HepG2 (cell line): ENCODE results near the gene FAM32A. TPM values are rescaled to one million over a fixed set of nuclear protein-coding genes. Genes with fewer than 3 reads are reported as not detected.

Experiments
- ATAC-seq: fragments of 200-7000 bp; cut with Tn5 transposase; 3 replicates; pipeline ENCODE4 v1.9.1; 2020; ENCODE audit warnings: mild to moderate bottlenecking, moderate library complexity
- BruUV-seq: library from RNA; stranded (reverse); fragments of 400-500 nt; replicated peaks from 2 replicates; lab custom pipeline; 2021; lab: Mats Ljungman, UMichigan
- CTCF ChIA-PET: fragments of 300-600 bp; formaldehyde crosslinking; extraction: SDS; loops from one replicate; lab custom pipeline; 2021; ENCODE audit warnings: low total read pairs, inconsistent platforms, low intra/inter-chr PET ratio; lab: Yijun Ruan, JAX
- POLR2A ChIA-PET: fragments of 350-600 bp; sonication (Branson Sonifier 250); formaldehyde crosslinking; loops from one replicate; lab custom pipeline; 2020; ENCODE audit warnings: antibody characterized with exemption, inconsistent platforms; lab: Yijun Ruan, JAX
- DNase-seq: peaks from one replicate; pipeline ENCODE4 v3.0.0-alpha.2; 2015; ENCODE audit warnings: low spot score
- FAIRE-seq: peaks from 3 replicates; lab custom pipeline; 2011; peaks lifted over from hg19 to GRCh38; lab: Jason Lieb, UNC
- H2AFZ ChIP-seq: one replicate; pipeline ENCODE4 v1.6.1; 2011; ENCODE audit warnings: low read length, inconsistent platforms
- H3K27ac ChIP-seq: fragments of 300-600 bp; 3 replicates; pipeline ENCODE4 v1.8.0; 2011; ENCODE audit warnings: mixed run types, mild to moderate bottlenecking, mixed read lengths, low read length, inconsistent platforms; ENCODE audit not compliant: insufficient read depth; ENCODE audit errors: extremely low read length
- H3K27me3 ChIP-seq, 2 experiments: fragments of 200-600 bp in 1 of 2; 2 replicates in 1 of 2; 3 replicates in 1 of 2; pipeline versions ENCODE4 v1.6.0 to v1.8.0; 2011; ENCODE audit warnings: low read length in 2 of 2, mild to moderate bottlenecking in 2 of 2, moderate library complexity in 2 of 2, inconsistent platforms in 1 of 2; ENCODE audit not compliant: insufficient read depth in 2 of 2, control insufficient read depth in 1 of 2
- H3K36me3 ChIP-seq, 2 experiments: fragments of 200-600 bp in 1 of 2; replicated peaks in 1 of 2; 2 replicates in 1 of 2; 3 replicates in 1 of 2; pipeline versions ENCODE4 v1.5.1 to v1.8.0; 2011; ENCODE audit warnings: low read length in 2 of 2, inconsistent platforms in 1 of 2; ENCODE audit not compliant: insufficient read depth in 2 of 2, control insufficient read depth in 1 of 2
- H3K4me1 ChIP-seq: 2 replicates; pipeline ENCODE4 v1.5.1; 2012; ENCODE audit warnings: low read length, inconsistent platforms; ENCODE audit not compliant: insufficient read depth
- H3K4me2 ChIP-seq: 2 replicates; pipeline ENCODE4 v1.6.0; 2011; ENCODE audit warnings: low read depth, low read length, inconsistent platforms
- H3K4me3 ChIP-seq, 3 experiments: fragments of 200-600 bp in 1 of 3; sonication (generic), shearing (Covaris generic) in 1 of 3; replicated peaks in 1 of 3; 2 replicates each; pipeline ENCODE4 v1.5.1; 2011 to 2016; ENCODE audit warnings: low read length in 3 of 3, inconsistent platforms in 2 of 3, low read depth in 2 of 3, mild to moderate bottlenecking in 2 of 3, control low read depth in 1 of 3, mixed read lengths in 1 of 3; ENCODE audit not compliant: insufficient read depth in 1 of 3
- H3K79me2 ChIP-seq: one replicate; pipeline ENCODE4 v1.6.1; 2011; ENCODE audit warnings: low read length, inconsistent platforms; ENCODE audit not compliant: insufficient read depth
- H3K9ac ChIP-seq: 2 replicates; pipeline ENCODE4 v1.6.0; 2011; ENCODE audit warnings: mild to moderate bottlenecking, low read depth, low read length, inconsistent platforms; ENCODE audit not compliant: insufficient read depth
- H3K9me3 ChIP-seq: 2 replicates; pipeline ENCODE4 v1.5.1; 2012; ENCODE audit warnings: mild to moderate bottlenecking, low read length
- H4K20me1 ChIP-seq: 2 replicates; pipeline ENCODE4 v1.6.0; 2011; ENCODE audit warnings: inconsistent platforms, mild to moderate bottlenecking, low read length, moderate library complexity; ENCODE audit not compliant: insufficient read depth
- SMAD3 ChIP-seq: sonication (generic); formaldehyde crosslinking; IDR thresholded peaks from 2 replicates; pipeline ENCODE4 v1.4.0; 2020; ENCODE audit warnings: missing genetic modification reagents
- ZMYM3 ChIP-seq: sonication (generic); formaldehyde crosslinking; IDR thresholded peaks from 2 replicates; pipeline ENCODE4 v1.5.1; 2020; ENCODE audit warnings: mild to moderate bottlenecking, missing genetic modification reagents
- ZNF441 ChIP-seq: sonication (generic); formaldehyde crosslinking; IDR thresholded peaks from 2 replicates; pipeline ENCODE4 v1.7.0; 2021; ENCODE audit warnings: missing genetic modification reagents, borderline replicate concordance
- ZSCAN9 ChIP-seq: IDR thresholded peaks from 2 replicates; pipeline ENCODE4 v1.6.1; 2016; ENCODE audit warnings: borderline replicate concordance
- WGBS: methylation state at CpG from one replicate; pipeline ENCODE4 v1.1.6; 2017; ENCODE audit warnings: low lambda C conversion rate; 5-methylcytosine and 5-hydroxymethylcytosine counted together
- in situ Hi-C: cut with HindIII; loops from 2 replicates; pipeline ENCODE4 v1.10.0; 2017; ENCODE audit warnings: low pct_unique_long_range_greater_than_20kb; ENCODE audit not compliant: extremely low pct_ligation_motif_present
- intact Hi-C: fragments of 100-400 bp; cut with micrococcal nuclease; formaldehyde crosslinking; loops from one replicate; pipeline ENCODE4 v1.10.0; 2022; ENCODE audit not compliant: unreplicated experiment
- polyA plus RNA-seq, 8 experiments: library from polyadenylated mRNA; depleted of rRNA in 3 of 8; stranded (reverse) in 7 of 8; unstranded in 1 of 8; fragments of >200 nt; fragmentation: Illumina TruSeq in 4 of 8; extraction: Trizol in 4 of 8; gene quantifications; 2 replicates each; pipeline versions ENCODE4 v1.2.1 to v1.2.3, GENCODE V29; 2011 to 2016; ENCODE audit warnings: low read depth in 4 of 8, missing spikeins in 1 of 8, mixed read lengths in 1 of 8; ENCODE audit not compliant: insufficient read depth in 1 of 8
- total RNA-seq, 5 experiments: library from RNA; depleted of rRNA; stranded (reverse); fragments of >200 nt; fragmentation: Illumina TruSeq; extraction: Trizol; gene quantifications; 2 replicates each; pipeline ENCODE4 v1.2.3, GENCODE V29; 2016; ENCODE audit warnings: low read depth in 1 of 5
- TF ChIP-seq, protein P1 (sequence below): sonication (generic); formaldehyde crosslinking; conservative IDR thresholded peaks from 2 replicates; pipeline ENCODE4 v1.8.1; 2023; ENCODE audit warnings: missing genetic modification reagents
- TF ChIP-seq, protein P2 (sequence below): IDR thresholded peaks from 2 replicates; pipeline ENCODE4 v1.6.1; 2016; ENCODE audit warnings: mild to moderate bottlenecking, missing biosample characterization, missing genetic modification reagents
- TF ChIP-seq, protein P3 (sequence below): sonication (generic); formaldehyde crosslinking; IDR thresholded peaks from 2 replicates; pipeline ENCODE4 v1.8.0; 2022; ENCODE audit warnings: mild to moderate bottlenecking, missing genetic modification reagents, moderate library complexity

The FAM32A gene
- total and polyA plus RNA-seq, 2 of the 13 experiments (the other 11 are each of a cell fraction or from before 2014, with no cell fraction given) = 85.8 to 86.2 TPM

DNA sequence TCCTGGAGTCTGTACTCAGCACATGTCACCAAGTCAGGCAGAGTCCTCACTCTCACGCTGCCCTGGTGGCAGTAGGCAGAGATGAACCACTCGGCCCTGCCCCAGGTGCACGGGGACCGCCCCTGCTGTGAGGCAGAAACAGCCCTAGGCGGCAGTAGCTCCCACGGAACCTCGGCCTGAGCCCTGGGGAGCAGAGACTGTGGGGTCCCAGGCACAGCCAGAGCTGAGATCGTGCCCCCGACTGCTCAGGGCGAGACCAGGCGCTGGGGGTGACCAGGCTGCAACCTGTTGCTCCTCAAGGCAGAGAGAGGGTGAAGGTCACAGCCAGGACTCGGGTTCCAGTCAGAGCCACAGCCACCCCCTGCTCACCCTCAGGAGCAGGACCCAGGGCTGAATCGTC lies 47.4 kb downstream of the FAM32A start:
- no peaks in the 10 kb centered on the region for H3K9me3 ChIP-seq
- no peak overlapping the region for H3K4me2 ChIP-seq
- H3K4me3 ChIP-seq = no peak overlapping the region
- TF ChIP-seq, protein P1, sequence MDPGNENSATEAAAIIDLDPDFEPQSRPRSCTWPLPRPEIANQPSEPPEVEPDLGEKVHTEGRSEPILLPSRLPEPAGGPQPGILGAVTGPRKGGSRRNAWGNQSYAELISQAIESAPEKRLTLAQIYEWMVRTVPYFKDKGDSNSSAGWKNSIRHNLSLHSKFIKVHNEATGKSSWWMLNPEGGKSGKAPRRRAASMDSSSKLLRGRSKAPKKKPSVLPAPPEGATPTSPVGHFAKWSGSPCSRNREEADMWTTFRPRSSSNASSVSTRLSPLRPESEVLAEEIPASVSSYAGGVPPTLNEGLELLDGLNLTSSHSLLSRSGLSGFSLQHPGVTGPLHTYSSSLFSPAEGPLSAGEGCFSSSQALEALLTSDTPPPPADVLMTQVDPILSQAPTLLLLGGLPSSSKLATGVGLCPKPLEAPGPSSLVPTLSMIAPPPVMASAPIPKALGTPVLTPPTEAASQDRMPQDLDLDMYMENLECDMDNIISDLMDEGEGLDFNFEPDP (CRISPR knock-in tag) = no peak
- H3K27ac ChIP-seq = no peak overlapping the region
- no TSS peak for BruUV-seq
- in situ Hi-C loops (no loop called here), intact Hi-C loops (no loop called here)
- H3K4me1 ChIP-seq = no peaks in the 10 kb centered on the region
- ATAC-seq (no peak), FAIRE-seq (no peak), DNase-seq (no peak)
- 100% methylated on average over 9 of the region's 13 CpGs for WGBS
- H2AFZ ChIP-seq = no peak overlapping the region
- H3K79me2 ChIP-seq = no peaks in the 10 kb centered on the region
- CTCF ChIA-PET = no interaction called here
- POLR2A ChIA-PET = no interaction called here
- H3K9ac ChIP-seq = no peak overlapping the region
- no peaks in the 10 kb centered on the region for H4K20me1 ChIP-seq
- peaks cover 16 to 36% of the 10 kb centered on the region in 2 experiments for H3K36me3 ChIP-seq
- no peaks in the 10 kb centered on the region for H3K27me3 ChIP-seq

DNA sequence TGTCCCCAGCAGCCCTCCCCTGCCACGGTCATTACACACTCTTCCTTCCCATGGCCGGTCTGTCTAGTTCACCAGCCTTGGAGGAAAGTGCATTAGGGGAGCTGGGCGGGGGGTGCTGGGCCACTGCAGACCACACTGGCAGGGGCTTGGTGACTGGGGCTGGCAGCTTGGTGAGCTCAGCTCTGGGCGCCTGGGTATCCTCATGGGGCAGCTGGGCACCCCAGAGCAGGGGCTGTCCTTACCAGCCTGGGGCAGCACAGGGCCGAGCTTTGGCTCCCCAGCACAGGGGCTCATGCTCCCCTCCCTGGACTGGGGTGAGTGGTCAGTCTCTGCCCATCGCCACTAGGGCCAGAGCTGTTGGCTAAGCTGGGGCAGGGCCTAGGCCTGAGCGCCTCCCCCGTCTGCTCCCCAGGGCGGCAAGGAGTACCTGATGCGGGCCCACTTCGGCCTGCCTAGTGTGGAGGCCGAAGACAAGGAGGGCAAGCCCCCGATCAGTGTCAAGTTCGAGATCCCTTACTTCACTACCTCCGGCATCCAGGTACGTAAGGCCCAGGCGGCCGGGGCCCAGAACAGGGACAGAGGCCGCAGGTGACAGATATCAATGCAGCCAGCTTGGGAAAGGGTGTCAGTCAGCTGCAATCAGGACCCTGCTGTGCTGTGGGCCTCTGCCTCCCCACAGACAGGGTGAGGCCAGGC lies 48.0 kb downstream of the FAM32A start:
- Histone ChIP-seq H3K9me3 (no peaks in the 10 kb centered on the region), H4K20me1 (no peaks in the 10 kb centered on the region), H3K27ac (no peak overlapping the region), H3K4me1 (no peaks in the 10 kb centered on the region)
- intact Hi-C loops (no loop called here), in situ Hi-C loops (no loop called here)
- no peak; the same call in 2 of the 3 replicates for ATAC-seq
- FAIRE-seq = no peak
- BruUV-seq = no TSS peak
- TF ChIP-seq ZMYM3 (CRISPR knock-in tag) = no peak
- TF ChIP-seq SMAD3 = no peak
- no peak for TF ChIP-seq ZNF441 (CRISPR knock-in tag)
- TF ChIP-seq, protein P2, sequence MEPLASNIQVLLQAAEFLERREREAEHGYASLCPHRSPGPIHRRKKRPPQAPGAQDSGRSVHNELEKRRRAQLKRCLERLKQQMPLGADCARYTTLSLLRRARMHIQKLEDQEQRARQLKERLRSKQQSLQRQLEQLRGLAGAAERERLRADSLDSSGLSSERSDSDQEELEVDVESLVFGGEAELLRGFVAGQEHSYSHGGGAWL (CRISPR knock-in tag) = no peak
- no peak for TF ChIP-seq ZSCAN9 (CRISPR knock-in tag)
- TF ChIP-seq, protein P3, sequence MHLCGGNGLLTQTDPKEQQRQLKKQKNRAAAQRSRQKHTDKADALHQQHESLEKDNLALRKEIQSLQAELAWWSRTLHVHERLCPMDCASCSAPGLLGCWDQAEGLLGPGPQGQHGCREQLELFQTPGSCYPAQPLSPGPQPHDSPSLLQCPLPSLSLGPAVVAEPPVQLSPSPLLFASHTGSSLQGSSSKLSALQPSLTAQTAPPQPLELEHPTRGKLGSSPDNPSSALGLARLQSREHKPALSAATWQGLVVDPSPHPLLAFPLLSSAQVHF (CRISPR knock-in tag) = no peak
- TF ChIP-seq, all 625 proteins: peak for 0
- Histone ChIP-seq H3K27me3 (no peaks in the 10 kb centered on the region), H3K79me2 (no peaks in the 10 kb centered on the region), H2AFZ (no peak overlapping the region), H3K4me2 (no peak overlapping the region), H3K4me3 (no peak overlapping the region), H3K9ac (no peak overlapping the region), H3K36me3 (peaks cover 15 to 30% of the 10 kb centered on the region in 2 experiments; a peak in 4 of 5 replicates)
- ChIA-PET CTCF (no interaction called here), POLR2A (no interaction called here)
- WGBS = 98% methylated on average over 13 of the region's 19 CpGs
- no peak for DNase-seq
